GM12875 (cell line): ENCODE results near the gene HOXB8.

ENCODE experiments used
- H3K4me3 ChIP-seq: one replicate; pipeline ENCODE4 v1.5.1; 2011; ENCODE audit warnings: low read depth, low read length, control low read depth
- CTCF ChIP-seq: IDR thresholded peaks from 2 replicates; pipeline ENCODE4 v1.5.1; 2011; ENCODE audit warnings: low read depth, mild to moderate bottlenecking, control low read depth, inconsistent platforms, low read length, moderate library complexity, borderline replicate concordance; ENCODE audit not compliant: insufficient read depth

Gene HOXB8

GRCh38 chr17:48590607-48591161 is 24.4 kb downstream of the HOXB8 start:
- H3K4me3 ChIP-seq: no peak overlapping the region

GRCh38 chr17:48589831-48590606 is 25.1 kb downstream of the HOXB8 start, which contains the start of gene HOXB3:
Gene HOXB3 (minus strand): TSS chr17:48590241. CDS start chr17:48552474, 37,767 bp downstream.
- H3K4me3 ChIP-seq: no peak within 1 kb of the TSS
- no peak for TF ChIP-seq CTCF

More at GRCh38 chr17:48590607-48591161, 24.4 kb downstream of the HOXB8 start:
- TF ChIP-seq CTCF: no peak

- TF ChIP-seq CTCF: no peak
- H3K4me3 ChIP-seq: no peak overlapping the region
Measured at GRCh38 chr17:48589060-48589830, 25.8 kb downstream of the HOXB8 start.

- no peak overlapping the region for H3K4me3 ChIP-seq
- TF ChIP-seq CTCF: no peak
Measured at GRCh38 chr17:48588528-48588927, 26.6 kb downstream of the HOXB8 start.

- H3K4me3 ChIP-seq: no peak overlapping the region
- TF ChIP-seq CTCF: no peak
Measured at GRCh38 chr17:48588074-48588415, 27.0 kb downstream of the HOXB8 start.

- no peak for TF ChIP-seq CTCF
- H3K4me3 ChIP-seq: no peak overlapping the region
Measured at GRCh38 chr17:48587276-48588073, 27.6 kb downstream of the HOXB8 start.
